Keratinocyte (primary cell): Measurements from ENCODE around the gene ATXN7L1.

ENCODE experiments used
- EZH2 ChIP-seq: IDR thresholded peaks from one replicate; pipeline ENCODE4 v1.6.1; 2012; ENCODE audit warnings: inconsistent platforms, mild to moderate bottlenecking, low read length, moderate library complexity
- TF ChIP-seq, protein P1 (sequence below), 3 experiments: IDR thresholded peaks in 1 of 3; conservative IDR thresholded peaks in 1 of 3; optimal IDR thresholded peaks in 1 of 3; 2 replicates in 2 of 3; 3 replicates in 1 of 3; pipeline versions ENCODE3 to v1.5.1; 2011; ENCODE audit warnings: low read length in 3 of 3, mild to moderate bottlenecking in 3 of 3, moderate library complexity in 2 of 3, control low read depth in 1 of 3, inconsistent platforms in 1 of 3; ENCODE audit not compliant: insufficient read depth in 2 of 3; ENCODE audit errors: extremely low read depth in 1 of 3

DNA sequence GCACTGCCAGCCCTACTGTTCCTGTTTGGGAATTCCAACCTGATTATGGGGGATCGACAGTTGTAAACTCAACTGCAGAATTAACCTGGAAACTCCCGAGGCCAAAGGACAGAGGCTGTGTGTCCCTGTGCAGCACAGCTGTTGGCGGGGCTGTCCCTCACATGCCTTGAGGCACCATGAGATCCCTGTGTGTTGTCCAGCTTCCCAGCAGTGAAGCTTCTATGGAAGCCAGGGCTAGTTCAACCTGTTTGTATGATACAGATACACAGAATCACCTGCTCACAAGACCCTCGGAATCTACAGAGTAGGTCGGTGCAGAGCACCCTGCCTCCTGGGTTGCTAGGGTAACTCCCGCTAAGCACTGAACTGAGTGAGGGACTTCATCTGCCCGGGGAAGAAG, 234.1 kb downstream of the ATXN7L1 start:
- TF ChIP-seq, protein P1, sequence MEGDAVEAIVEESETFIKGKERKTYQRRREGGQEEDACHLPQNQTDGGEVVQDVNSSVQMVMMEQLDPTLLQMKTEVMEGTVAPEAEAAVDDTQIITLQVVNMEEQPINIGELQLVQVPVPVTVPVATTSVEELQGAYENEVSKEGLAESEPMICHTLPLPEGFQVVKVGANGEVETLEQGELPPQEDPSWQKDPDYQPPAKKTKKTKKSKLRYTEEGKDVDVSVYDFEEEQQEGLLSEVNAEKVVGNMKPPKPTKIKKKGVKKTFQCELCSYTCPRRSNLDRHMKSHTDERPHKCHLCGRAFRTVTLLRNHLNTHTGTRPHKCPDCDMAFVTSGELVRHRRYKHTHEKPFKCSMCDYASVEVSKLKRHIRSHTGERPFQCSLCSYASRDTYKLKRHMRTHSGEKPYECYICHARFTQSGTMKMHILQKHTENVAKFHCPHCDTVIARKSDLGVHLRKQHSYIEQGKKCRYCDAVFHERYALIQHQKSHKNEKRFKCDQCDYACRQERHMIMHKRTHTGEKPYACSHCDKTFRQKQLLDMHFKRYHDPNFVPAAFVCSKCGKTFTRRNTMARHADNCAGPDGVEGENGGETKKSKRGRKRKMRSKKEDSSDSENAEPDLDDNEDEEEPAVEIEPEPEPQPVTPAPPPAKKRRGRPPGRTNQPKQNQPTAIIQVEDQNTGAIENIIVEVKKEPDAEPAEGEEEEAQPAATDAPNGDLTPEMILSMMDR (optimal IDR thresholded peaks at IDR 0.05 in 1 of 3, IDR thresholded peaks at IDR 0.05 in 1 of 3, conservative IDR thresholded peaks at IDR 0.05 in 1 of 3; ENCODE audit: extremely low read depth in 1 of 3, insufficient read depth in 2 of 3, low read length in 3 of 3), result no peak
- TF ChIP-seq EZH2, result no peak
